Ascending aorta (tissue), 2 donors: Measurements from ENCODE around the gene POLK. TPM values are rescaled to one million over a fixed set of nuclear protein-coding genes. Genes with fewer than 3 reads are reported as not detected.

Experiments used
- DNase-seq, 2 donors: peaks; one replicate each; pipeline ENCODE4 v3.0.0-alpha.2; 2019; ENCODE audit warnings: low spot score in 2 of 2
- H3K27ac ChIP-seq, 2 donors: fragments of 200-600 bp; sonication (generic); one replicate each; pipeline ENCODE4 v1.5.1; 2016 to 2017; ENCODE audit warnings: mild to moderate bottlenecking in 1 of 2
- H3K27me3 ChIP-seq: fragments of 200-600 bp; sonication (generic); one replicate; pipeline ENCODE4 v1.5.1; 2017
- H3K36me3 ChIP-seq, 2 donors: fragments of 200-600 bp; sonication (generic); one replicate each; pipeline ENCODE4 v1.5.1; 2016
- H3K4me1 ChIP-seq, 2 donors: fragments of 200-600 bp; sonication (generic); one replicate each; pipeline ENCODE4 v1.5.1; 2016 to 2017; ENCODE audit warnings: mild to moderate bottlenecking in 1 of 2
- H3K4me3 ChIP-seq, 2 donors: fragments of 200-600 bp; sonication (generic); one replicate each; pipeline ENCODE4 v1.5.1; 2016 to 2017; ENCODE audit warnings: mild to moderate bottlenecking in 1 of 2
- H3K9me3 ChIP-seq, 2 donors: fragments of 200-600 bp; sonication (generic); one replicate each; pipeline ENCODE4 v1.5.1; 2016
- intact Hi-C: fragments of 100-400 bp; cut with DNase I; formaldehyde crosslinking; loops from one replicate; pipeline ENCODE4 v1.15.1; 2023
- total RNA-seq: library from RNA; depleted of rRNA; stranded (reverse); fragments of >200 nt; gene quantifications from one replicate; pipeline ENCODE4 v1.1.0, GENCODE V29; 2016
- TF ChIP-seq, protein P1 (sequence below), 3 experiments: fragments of 200-600 bp in 2 of 3; fragments of 450-650 bp in 1 of 3; sonication (generic) in 2 of 3; IDR thresholded peaks; one replicate each; pipeline ENCODE4 v1.5.1; 2016 to 2019; ENCODE audit warnings: antibody characterized with exemption in 3 of 3, mild to moderate bottlenecking in 1 of 3, moderate library complexity in 1 of 3

The POLK gene
- total RNA-seq, 1 donor from 2014 or later: 19.4 TPM

DNA sequence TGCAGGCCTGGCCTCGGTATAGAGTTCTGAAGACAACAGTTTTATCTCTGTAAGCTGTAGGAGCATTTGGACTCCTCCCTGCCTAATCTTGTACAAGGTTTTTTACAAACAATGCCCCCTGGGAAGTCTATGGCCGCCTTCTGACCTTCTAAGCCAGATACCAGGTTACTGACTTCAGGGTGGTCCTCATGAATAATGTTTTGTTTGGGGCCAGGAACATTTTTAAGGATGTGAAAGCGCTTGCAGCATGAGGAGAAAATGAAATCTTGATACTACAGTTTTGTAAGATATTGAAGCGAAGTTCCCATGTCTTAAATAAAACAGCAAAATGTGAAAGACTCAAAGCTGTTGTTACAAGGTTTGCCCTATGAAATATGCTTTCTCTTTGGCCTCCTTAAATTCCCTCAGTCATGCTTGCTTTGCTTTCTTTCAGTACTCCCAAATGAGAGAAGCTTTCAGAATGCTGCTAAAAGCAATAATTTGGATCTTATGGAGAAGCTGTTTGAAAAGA lies 104.7 kb downstream of the POLK start:
- no peaks in the 10 kb centered on the region for H3K27me3 ChIP-seq
- no peak overlapping the region for H3K4me3 ChIP-seq
- no peak for DNase-seq
- H3K27ac ChIP-seq: no peak overlapping the region
- peaks cover 0 to 2% of the 10 kb centered on the region in 2 donors for H3K4me1 ChIP-seq
- TF ChIP-seq, protein P1, sequence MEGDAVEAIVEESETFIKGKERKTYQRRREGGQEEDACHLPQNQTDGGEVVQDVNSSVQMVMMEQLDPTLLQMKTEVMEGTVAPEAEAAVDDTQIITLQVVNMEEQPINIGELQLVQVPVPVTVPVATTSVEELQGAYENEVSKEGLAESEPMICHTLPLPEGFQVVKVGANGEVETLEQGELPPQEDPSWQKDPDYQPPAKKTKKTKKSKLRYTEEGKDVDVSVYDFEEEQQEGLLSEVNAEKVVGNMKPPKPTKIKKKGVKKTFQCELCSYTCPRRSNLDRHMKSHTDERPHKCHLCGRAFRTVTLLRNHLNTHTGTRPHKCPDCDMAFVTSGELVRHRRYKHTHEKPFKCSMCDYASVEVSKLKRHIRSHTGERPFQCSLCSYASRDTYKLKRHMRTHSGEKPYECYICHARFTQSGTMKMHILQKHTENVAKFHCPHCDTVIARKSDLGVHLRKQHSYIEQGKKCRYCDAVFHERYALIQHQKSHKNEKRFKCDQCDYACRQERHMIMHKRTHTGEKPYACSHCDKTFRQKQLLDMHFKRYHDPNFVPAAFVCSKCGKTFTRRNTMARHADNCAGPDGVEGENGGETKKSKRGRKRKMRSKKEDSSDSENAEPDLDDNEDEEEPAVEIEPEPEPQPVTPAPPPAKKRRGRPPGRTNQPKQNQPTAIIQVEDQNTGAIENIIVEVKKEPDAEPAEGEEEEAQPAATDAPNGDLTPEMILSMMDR (IDR thresholded peaks at IDR 0.05): no peak
- no peaks in the 10 kb centered on the region for H3K36me3 ChIP-seq
- no peaks in the 10 kb centered on the region for H3K9me3 ChIP-seq
- intact Hi-C loops: no loop called here

DNA sequence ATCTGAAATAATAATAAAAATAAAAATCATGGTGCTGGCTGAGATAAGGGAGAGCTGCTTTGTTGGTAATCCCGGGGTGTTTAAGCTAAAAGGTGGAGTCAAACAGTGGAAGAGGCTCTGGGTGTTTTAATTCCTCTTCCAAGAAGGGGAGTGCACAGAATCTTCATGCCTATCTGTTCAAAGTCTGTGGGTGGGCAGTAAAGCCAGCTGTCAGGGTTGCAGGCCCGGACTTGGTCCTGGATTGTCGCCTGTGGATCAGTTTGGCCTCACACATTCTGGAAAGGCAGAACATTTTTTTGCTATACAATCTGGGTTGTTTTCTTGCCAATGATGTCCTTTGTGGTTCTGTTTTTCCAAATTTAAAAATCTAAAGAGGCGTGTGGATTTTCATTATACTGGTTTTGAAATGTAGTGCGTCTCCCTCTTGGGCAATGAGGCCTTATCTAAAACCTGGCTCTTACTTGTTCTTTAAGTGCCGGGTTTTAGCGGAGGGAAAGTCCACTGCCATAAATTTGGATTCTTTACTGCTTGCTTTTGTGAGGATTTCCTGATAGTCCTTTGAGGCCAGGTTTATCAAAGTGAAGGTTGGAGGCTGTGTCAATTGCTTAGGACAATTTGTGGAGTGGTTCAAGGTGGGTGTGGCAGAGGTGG lies 105.4 kb downstream of the POLK start:
- no peaks in the 10 kb centered on the region for H3K36me3 ChIP-seq
- no peak overlapping the region for H3K27ac ChIP-seq
- no peaks in the 10 kb centered on the region for H3K9me3 ChIP-seq
- no peaks in the 10 kb centered on the region for H3K4me1 ChIP-seq
- no peak overlapping the region for H3K4me3 ChIP-seq
- intact Hi-C loops: no loop called here
- no peaks in the 10 kb centered on the region for H3K27me3 ChIP-seq
- no peak for DNase-seq
- TF ChIP-seq, protein P1 (IDR thresholded peaks at IDR 0.05): no peak

DNA sequence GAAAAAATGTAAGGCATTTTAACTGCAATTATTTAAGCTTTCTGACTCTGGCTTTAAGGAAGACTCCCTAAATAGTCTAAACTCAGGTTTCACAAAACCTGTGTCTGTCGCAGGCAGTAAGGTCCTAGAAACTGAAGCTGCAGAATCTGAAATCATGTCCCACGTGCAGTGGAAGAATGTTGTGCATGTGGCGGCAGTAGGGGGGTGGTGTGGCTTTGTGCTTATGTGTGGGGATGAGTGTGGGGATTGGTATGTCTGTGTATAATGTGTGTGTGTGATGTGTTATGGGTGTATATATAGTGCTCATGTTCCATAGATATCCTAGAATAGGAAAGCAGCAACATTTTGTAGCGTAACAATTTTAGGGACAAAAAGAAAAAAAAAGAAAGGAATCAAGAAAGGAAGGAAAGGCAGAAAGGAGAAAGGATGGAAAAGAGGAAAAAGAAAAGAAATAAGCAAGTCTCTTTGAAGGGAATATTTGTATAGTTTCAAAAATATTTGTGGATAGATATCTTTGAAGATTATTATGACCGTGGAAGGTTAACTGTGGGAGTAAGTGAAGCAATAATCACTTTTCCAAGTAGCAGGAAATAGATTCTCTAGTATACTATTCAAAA lies 106.2 kb downstream of the POLK start:
- intact Hi-C loops: no loop called here
- Histone ChIP-seq H3K4me3 (no peak overlapping the region), H3K4me1 (no peaks in the 10 kb centered on the region), H3K27ac (no peak overlapping the region), H3K27me3 (no peaks in the 10 kb centered on the region), H3K9me3 (no peaks in the 10 kb centered on the region), H3K36me3 (no peaks in the 10 kb centered on the region)
- DNase-seq: no peak
- TF ChIP-seq, protein P1 (IDR thresholded peaks at IDR 0.05): no peak

DNA sequence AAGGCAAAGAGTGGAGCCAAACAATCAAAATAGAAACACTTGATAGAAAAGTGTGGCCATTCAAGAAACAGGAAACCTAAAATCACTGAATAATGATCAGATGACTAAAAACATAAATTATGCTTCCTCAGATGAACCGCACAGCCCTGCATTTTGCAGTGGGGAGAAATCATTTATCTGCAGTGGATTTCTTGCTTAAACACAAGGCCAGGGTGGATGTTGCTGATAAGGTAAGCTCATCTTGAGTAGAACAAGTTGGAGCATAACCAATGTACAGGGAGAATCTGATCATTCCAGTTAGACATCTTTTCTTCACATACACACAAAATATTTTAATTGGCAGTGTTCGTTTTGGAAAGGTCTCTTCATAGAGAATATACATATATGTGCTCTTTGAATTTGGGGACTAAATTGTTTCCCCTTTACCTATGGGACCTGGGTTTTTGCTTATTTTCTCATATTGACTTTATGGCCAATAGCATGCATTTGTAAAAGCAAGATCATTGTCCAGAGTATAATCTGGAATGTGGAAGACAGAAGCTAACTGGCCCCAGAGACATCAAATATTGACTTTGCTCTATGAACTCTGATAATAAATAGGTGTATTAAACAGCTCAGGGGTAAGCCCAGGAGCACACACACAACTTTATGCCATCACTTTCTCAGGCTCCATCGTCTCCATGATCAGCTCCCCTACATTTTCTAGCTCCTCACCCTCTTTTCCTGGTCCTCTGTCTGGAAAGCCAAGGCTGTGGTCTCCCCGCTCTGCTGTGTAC lies 108.7 kb downstream of the POLK start:
- Histone ChIP-seq H3K36me3 (no peaks in the 10 kb centered on the region), H3K4me3 (no peak overlapping the region), H3K4me1 (no peaks in the 10 kb centered on the region), H3K27ac (no peak overlapping the region), H3K9me3 (no peaks in the 10 kb centered on the region), H3K27me3 (no peaks in the 10 kb centered on the region)
- intact Hi-C loops: no loop called here
- TF ChIP-seq, protein P1 (IDR thresholded peaks at IDR 0.05): no peak
- no peak for DNase-seq

DNA sequence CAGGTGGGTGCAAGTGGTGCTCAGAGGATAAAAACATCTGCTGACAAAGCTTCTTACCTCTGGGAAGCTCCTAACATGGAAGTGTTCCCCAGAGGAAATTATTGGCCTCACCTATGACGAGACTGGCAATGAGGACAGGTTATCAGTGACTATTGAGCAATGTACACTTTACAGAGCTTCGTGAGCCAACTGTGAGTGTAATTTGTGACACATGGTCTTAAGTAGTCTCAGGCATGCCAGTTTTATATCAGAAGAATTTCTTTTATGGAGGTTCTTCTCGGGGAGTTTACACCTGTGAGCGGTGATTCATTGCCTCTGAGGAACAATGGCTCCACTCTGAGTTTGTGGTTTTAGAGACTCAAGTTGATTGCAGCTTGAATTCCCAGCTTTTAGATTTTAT lies 110.9 kb downstream of the POLK start:
- H3K9me3 ChIP-seq: no peaks in the 10 kb centered on the region
- H3K27me3 ChIP-seq: no peaks in the 10 kb centered on the region
- H3K27ac ChIP-seq: no peak overlapping the region
- intact Hi-C loops: no loop called here
- no peak for DNase-seq
- TF ChIP-seq, protein P1 (IDR thresholded peaks at IDR 0.05): no peak
- H3K36me3 ChIP-seq: no peaks in the 10 kb centered on the region
- no peaks in the 10 kb centered on the region for H3K4me1 ChIP-seq
- H3K4me3 ChIP-seq: no peak overlapping the region
